ENCODE data around the gene PRR36.
A peak's percentile ranks its signal among the peaks of the same experiment; 100 is the strongest.
"Not testable (repeated sequence)": the region's sequence is repeated elsewhere in the genome, so short reads cannot be mapped to it uniquely, and the experiment has no call there.

PRR36 gene

DNA sequence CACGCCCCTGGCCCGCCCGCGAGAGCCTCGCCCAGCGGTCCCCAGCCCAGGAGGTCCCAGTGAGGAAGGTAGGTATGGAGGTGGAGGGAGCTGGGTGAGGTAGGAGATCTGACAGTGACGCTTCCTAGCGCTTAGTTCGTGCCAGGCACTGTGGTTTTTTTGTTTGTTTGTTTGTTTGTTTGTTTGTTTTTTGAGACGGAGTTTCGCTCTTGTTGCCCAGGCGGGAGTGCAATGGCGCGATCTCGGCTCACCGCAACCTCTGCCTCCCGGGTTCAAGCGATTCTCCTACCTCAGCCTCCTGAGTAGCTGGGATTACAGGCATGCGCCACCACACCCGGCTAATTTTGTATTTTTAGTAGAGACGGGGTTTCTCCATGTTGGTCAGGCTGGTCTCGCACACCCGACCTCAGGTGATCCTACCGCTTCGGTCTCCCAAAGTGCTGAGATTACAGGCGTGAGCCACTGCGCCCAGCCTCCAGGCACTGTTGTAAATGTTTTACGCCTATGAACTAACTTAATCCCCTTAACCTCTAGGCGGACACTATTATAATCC lies 43.9 kb upstream of the PRR36 start:
- not testable (repeated sequence) for H3K9me3 ChIP-seq (ENCODE audit: control insufficient read depth in 2 of 2, low read length in 2 of 2); H3K27ac ChIP-seq (ENCODE audit: low read length); H3K9ac ChIP-seq (ENCODE audit: low read length in 2 of 2); H3K36me3 ChIP-seq (ENCODE audit: control insufficient read depth in 2 of 2, insufficient read depth in 2 of 2, low read length in 2 of 2)
- H3K4me1 ChIP-seq (ENCODE audit: control insufficient read depth, insufficient read depth, low read length) = peaks cover 56% of the 10 kb centered on the region
- peak overlapping the region in 1 of 2 donors; percentile 55 for H3K4me3 ChIP-seq (ENCODE audit: low read length in 2 of 2)
- peaks cover 23 to 38% of the 10 kb centered on the region in 2 donors for H3K27me3 ChIP-seq (ENCODE audit: control insufficient read depth in 1 of 2, insufficient read depth in 2 of 2, low read length in 2 of 2)

DNA sequence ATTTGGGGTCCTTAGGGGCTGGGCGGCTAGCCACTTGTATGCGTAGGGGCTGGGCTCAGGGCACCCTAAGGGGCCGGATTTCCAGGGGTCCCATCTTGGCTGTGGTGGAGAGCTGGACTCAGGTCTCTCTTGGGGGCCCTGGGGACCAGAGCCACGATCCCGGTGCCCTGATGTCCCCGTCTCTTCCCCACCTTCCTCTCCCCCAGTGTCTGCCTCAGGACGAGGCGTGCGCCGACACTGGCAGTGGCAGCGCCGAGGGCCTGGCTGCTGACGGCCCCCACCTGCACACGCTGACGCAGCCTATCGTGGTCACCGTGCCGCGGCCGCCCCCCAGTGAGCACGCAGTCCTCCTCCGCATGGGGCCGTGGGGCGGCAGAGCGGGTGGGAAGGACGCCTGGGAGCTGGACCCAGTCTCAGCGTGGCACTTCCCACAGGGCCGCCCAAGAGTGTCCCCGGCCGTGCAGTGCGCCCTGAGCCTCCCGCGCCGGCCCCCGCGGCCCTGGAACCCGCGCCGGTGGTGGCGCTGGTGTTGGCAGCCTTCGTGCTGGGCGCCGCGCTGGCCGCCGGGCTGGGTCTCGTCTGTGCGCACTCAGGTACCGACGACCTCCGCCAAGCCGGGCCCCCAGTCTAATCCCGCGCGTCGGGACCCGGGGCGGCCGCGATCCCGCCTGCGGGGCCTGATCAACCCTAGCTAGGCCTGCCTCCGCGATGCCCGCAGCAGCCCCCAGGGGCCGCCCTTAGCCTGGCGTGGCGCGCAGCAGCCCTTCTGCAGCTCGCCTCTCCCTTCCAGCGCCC lies 43.3 kb upstream of the PRR36 start:
- Histone ChIP-seq H3K9ac (ENCODE audit: low read length in 2 of 2) (peak overlapping the region; percentile 15 to 29), H3K4me1 (ENCODE audit: control insufficient read depth, insufficient read depth, low read length) (peaks cover 50% of the 10 kb centered on the region), H3K36me3 (ENCODE audit: control insufficient read depth in 2 of 2, insufficient read depth in 2 of 2, low read length in 2 of 2) (peaks cover 0 to 10% of the 10 kb centered on the region in 2 donors), H3K4me3 (ENCODE audit: low read length in 2 of 2) (peak overlapping the region in 1 of 2 donors; percentile 55), H3K9me3 (ENCODE audit: control insufficient read depth in 2 of 2, low read length in 2 of 2) (no peaks in the 10 kb centered on the region), H3K27me3 (ENCODE audit: control insufficient read depth in 1 of 2, insufficient read depth in 2 of 2, low read length in 2 of 2) (peaks cover 23 to 38% of the 10 kb centered on the region in 2 donors), H3K27ac (ENCODE audit: low read length) (peak overlapping the region; percentile 31)

DNA sequence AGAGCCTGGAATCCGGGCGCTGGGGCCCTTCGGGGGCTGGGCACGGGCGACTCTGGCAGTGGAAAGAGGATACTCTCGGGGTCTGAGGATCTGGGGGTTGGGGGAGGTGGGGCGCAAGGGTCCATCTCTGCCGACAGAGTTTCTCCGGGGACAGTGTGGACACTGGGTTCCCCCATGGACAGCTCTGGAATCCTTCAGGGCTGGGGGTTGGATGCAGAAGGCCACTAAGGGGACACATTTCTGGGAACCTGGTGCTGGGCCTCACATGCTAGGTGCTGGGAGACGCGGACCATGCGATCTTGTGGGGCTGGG lies 42.7 kb upstream of the PRR36 start:
- Histone ChIP-seq H3K27ac (ENCODE audit: low read length) (peak overlapping the region; percentile 31), H3K9me3 (ENCODE audit: control insufficient read depth in 2 of 2, low read length in 2 of 2) (no peaks in the 10 kb centered on the region), H3K36me3 (ENCODE audit: control insufficient read depth in 2 of 2, insufficient read depth in 2 of 2, low read length in 2 of 2) (peaks cover 4 to 11% of the 10 kb centered on the region in 2 donors), H3K27me3 (ENCODE audit: control insufficient read depth in 1 of 2, insufficient read depth in 2 of 2, low read length in 2 of 2) (peaks cover 23 to 38% of the 10 kb centered on the region in 2 donors), H3K4me3 (ENCODE audit: low read length in 2 of 2) (peak overlapping the region in 1 of 2 donors; percentile 55), H3K9ac (ENCODE audit: low read length in 2 of 2) (peak overlapping the region; percentile 15 to 29), H3K4me1 (ENCODE audit: control insufficient read depth, insufficient read depth, low read length) (peaks cover 45% of the 10 kb centered on the region)

DNA sequence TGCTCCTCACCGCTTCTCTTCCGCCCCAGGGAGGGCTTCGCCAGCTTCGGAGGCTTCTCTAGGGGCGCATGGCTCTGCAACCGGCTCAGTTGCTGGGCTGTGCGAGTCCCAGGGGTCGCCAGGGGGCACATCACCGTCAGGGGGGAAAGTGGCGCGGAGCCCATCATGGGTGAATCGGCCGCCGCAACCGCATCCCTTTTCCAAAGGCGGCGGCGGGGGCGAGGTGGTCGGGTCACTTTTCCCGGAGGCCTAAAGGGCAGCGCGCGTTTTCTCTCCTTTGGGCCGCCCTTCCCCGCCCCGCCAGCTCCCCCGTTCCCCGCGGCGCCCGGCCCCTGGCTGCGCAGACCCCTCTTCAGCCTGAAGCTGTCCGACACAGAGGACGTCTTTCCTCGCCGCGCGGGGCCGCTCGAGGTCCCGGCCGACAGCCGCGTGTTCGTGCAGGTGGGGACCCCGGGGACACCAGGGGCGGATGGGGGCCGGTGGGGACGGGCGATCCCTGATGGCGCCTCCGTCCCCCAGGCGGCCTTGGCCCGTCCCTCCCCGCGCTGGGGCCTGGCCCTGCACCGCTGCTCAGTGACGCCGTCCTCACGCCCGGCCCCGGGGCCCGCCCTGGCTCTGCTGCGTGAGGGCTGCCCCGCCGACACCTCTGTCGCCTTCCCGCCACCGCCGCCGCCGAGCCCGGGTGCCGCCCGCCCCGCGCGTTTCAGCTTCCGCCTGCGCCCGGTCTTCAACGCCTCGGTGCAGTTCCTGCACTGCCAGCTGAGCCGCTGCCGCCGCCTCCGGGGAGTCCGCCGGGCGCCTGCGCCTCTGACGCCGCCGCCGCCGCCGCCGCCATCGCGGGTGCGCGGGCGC lies 42.1 kb upstream of the PRR36 start:
- peak overlapping the region; percentile 31 for H3K27ac ChIP-seq (ENCODE audit: low read length)
- peaks cover 39% of the 10 kb centered on the region for H3K4me1 ChIP-seq (ENCODE audit: control insufficient read depth, insufficient read depth, low read length)
- H3K4me3 ChIP-seq (ENCODE audit: low read length in 2 of 2) = peak overlapping the region in 1 of 2 donors; percentile 55
- H3K27me3 ChIP-seq (ENCODE audit: control insufficient read depth in 1 of 2, insufficient read depth in 2 of 2, low read length in 2 of 2) = peaks cover 23 to 38% of the 10 kb centered on the region in 2 donors
- H3K36me3 ChIP-seq (ENCODE audit: control insufficient read depth in 2 of 2, insufficient read depth in 2 of 2, low read length in 2 of 2) = peaks cover 10 to 15% of the 10 kb centered on the region in 2 donors
- H3K9ac ChIP-seq (ENCODE audit: low read length in 2 of 2) = no peak overlapping the region
- H3K9me3 ChIP-seq (ENCODE audit: control insufficient read depth in 2 of 2, low read length in 2 of 2) = no peaks in the 10 kb centered on the region

DNA sequence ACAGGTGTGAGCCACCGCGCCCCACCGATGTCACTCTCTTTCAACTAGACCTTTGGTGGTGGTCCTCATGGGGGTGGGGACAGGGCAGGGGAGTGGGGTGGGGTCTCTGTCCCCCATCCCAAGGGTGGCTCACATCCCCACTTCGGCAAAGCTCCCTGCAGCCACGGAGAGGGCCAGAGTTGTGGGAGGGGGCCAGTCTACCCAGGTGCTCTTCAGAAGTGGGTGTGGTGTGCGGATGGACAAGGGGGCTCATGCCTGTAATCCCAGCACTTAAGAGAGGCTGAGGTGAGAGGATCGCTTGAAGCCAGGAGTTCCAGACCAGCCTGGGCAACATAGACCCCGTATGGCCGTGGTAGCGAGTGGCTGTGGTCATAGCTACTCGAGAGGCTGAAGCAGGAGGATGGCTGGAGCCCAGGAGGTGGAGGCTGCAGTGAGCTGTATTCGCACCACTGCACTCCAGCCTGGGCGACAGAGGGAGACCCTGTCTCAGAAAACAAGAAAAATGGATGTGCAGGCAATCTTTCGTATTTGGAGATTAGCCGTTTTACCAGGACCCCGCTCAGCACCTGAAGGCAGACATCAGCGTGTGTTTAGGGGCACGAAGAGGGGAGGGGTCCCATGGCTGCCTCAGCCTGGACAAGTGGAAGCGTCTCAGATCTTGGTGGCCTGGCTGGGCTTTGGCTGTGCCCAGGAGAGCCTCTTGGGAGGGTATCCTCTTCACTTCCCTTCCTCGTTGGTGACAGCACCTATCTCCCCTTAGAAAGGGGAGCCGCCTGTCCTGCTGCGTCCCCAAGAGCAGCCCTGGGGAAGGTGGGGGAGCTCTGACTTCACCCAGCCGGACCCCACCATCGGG lies 41.3 kb upstream of the PRR36 start:
- Histone ChIP-seq H3K27me3 (ENCODE audit: control insufficient read depth in 1 of 2, insufficient read depth in 2 of 2, low read length in 2 of 2) (peaks cover 23 to 38% of the 10 kb centered on the region in 2 donors), H3K36me3 (ENCODE audit: control insufficient read depth in 2 of 2, insufficient read depth in 2 of 2, low read length in 2 of 2) (peaks cover 18 to 21% of the 10 kb centered on the region in 2 donors), H3K27ac (ENCODE audit: low read length) (no peak overlapping the region), H3K4me3 (ENCODE audit: low read length in 2 of 2) (peak overlapping the region in 1 of 2 donors; percentile 29), H3K4me1 (ENCODE audit: control insufficient read depth, insufficient read depth, low read length) (peaks cover 35% of the 10 kb centered on the region), H3K9me3 (ENCODE audit: control insufficient read depth in 2 of 2, low read length in 2 of 2) (no peaks in the 10 kb centered on the region), H3K9ac (ENCODE audit: low read length in 2 of 2) (no peak overlapping the region)

DNA sequence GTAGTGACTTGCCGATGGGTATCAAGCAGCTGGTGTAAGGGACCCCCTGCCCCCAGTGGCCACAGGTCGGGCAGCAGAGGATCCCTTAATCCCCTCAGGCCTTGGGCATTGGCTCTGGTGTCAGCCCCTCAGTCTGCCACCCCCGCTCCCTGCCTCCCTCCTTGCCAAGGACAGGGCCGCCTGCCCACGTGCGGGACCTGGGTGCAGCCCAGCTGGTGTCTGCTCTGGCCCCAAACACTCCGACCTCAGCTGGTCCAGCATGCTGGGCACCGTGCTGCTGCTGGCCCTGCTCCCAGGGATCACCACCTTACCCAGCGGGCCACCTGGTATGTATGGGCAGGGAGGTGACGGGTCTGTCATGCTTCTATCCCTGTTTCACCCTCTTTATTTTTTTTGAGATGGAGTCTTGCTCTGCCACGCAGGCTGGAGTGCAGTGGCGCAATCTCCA lies 40.4 kb upstream of the PRR36 start, which contains the start of gene TGFBR3L:
TSS of gene TGFBR3L (plus strand) at position 233 of the 448 bp plus-strand sequence.
- no peak within 1 kb of the TSS for H3K9ac ChIP-seq (ENCODE audit: low read length in 2 of 2)
- H3K4me3 ChIP-seq (ENCODE audit: low read length in 2 of 2) = peak within 1 kb of the TSS in 1 of 2 donors; percentile 29
- peaks cover 28% of the 10 kb centered on the region for H3K4me1 ChIP-seq (ENCODE audit: control insufficient read depth, insufficient read depth, low read length)
- H3K27me3 ChIP-seq (ENCODE audit: control insufficient read depth in 1 of 2, insufficient read depth in 2 of 2, low read length in 2 of 2) = peaks cover 20 to 38% of the 10 kb centered on the region in 2 donors
- no peaks in the 10 kb centered on the region for H3K9me3 ChIP-seq (ENCODE audit: control insufficient read depth in 2 of 2, low read length in 2 of 2)
- no peak within 1 kb of the TSS for H3K27ac ChIP-seq (ENCODE audit: low read length)
- peaks cover 23 to 26% of the 10 kb centered on the region in 2 donors for H3K36me3 ChIP-seq (ENCODE audit: control insufficient read depth in 2 of 2, insufficient read depth in 2 of 2, low read length in 2 of 2)

DNA sequence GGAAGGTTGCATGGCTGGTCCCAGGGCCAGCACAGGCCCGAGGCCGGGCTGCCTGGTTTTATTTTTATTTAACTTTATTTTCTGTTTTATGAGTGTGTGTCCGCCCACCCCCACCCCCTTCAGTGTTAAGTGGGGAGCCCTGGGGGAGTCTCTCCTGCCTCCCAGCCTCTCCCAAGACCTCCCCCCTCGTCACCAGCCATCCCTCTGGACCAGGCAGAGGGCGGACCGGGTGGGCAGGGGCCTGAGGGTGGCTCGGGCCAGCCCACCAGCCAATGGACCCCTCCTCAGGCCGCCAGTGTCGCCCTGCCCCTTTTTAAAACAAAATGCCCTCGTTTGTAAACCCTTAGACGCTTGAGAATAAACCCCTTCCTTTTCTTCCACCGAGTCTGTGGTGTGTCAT lies 39.9 kb upstream of the PRR36 start:
- Histone ChIP-seq H3K27ac (ENCODE audit: low read length) (no peak overlapping the region), H3K27me3 (ENCODE audit: control insufficient read depth in 1 of 2, insufficient read depth in 2 of 2, low read length in 2 of 2) (peaks cover 20 to 38% of the 10 kb centered on the region in 2 donors), H3K9me3 (ENCODE audit: control insufficient read depth in 2 of 2, low read length in 2 of 2) (no peaks in the 10 kb centered on the region), H3K4me3 (ENCODE audit: low read length in 2 of 2) (no peak overlapping the region), H3K9ac (ENCODE audit: low read length in 2 of 2) (no peak overlapping the region), H3K4me1 (ENCODE audit: control insufficient read depth, insufficient read depth, low read length) (peaks cover 27% of the 10 kb centered on the region), H3K36me3 (ENCODE audit: control insufficient read depth in 2 of 2, insufficient read depth in 2 of 2, low read length in 2 of 2) (peaks cover 23 to 26% of the 10 kb centered on the region in 2 donors)

DNA sequence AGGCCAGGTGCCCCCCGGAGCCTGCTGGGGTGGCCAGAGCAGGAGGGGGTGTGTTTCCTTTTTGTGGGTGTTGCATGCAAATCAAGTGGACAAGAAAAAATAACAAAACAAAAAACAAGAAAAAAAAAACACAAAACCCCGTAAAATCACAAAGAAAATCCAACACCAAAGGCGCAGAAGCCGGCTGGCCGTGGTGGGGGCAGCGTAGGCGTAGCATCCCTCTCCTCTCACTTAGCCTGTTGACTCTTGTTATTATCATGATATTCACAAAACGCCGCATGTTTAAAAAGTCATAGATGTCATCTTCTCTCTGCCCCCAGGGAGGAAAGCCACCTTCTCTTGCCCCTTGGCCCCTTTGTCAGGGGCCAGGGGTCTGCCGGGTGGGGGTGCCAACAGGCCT lies 39.5 kb upstream of the PRR36 start:
- no peak overlapping the region for H3K4me3 ChIP-seq (ENCODE audit: low read length in 2 of 2)
- no peak overlapping the region for H3K27ac ChIP-seq (ENCODE audit: low read length)
- H3K36me3 ChIP-seq (ENCODE audit: control insufficient read depth in 2 of 2, insufficient read depth in 2 of 2, low read length in 2 of 2) = peaks cover 23 to 26% of the 10 kb centered on the region in 2 donors
- H3K4me1 ChIP-seq (ENCODE audit: control insufficient read depth, insufficient read depth, low read length) = peaks cover 27% of the 10 kb centered on the region
- no peaks in the 10 kb centered on the region for H3K9me3 ChIP-seq (ENCODE audit: control insufficient read depth in 2 of 2, low read length in 2 of 2)
- H3K9ac ChIP-seq (ENCODE audit: low read length in 2 of 2) = no peak overlapping the region
- peaks cover 17 to 33% of the 10 kb centered on the region in 2 donors for H3K27me3 ChIP-seq (ENCODE audit: control insufficient read depth in 1 of 2, insufficient read depth in 2 of 2, low read length in 2 of 2)

DNA sequence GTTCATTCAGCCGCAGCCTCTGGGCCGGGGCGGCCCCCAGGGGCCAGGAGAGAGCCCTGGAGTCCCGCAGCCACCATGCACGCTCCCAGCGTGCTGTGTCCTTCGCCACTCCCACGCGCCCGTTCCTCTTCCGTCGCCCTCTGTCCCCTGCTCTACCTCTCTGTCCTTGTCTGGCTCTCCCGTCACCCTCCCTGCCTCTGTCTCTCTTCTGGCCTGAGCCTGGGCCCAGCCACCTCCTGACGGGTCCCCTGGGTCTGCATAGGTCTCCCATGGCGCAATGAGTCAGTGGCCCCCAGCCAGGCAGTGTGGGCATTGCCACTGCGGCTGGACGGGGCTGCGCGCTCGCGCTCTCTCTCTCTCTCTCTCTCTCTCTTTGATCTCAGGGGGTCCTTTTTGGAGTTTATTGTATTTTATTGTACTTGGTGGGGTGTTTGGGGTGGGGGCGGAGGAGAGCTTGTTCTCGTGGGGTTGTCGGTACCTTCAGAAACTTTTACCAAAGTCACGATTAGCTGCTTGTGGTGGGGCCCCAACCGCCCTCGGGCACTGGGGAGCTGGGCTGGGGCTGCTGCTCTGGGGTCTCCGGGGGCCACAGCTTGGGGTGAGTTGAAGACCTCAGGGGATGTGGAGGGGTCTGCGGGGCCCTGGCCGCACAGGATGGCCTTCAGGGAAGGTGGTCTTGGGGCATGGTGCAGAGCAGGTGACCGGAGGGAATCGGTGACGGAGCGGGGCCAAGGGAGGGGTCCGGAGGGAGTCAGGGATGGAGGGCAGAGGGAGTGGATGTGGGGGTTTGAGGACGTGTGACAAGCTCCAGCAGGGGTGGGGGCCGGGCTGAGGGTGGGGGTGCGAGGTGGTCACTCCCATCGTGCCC lies 38.7 kb upstream of the PRR36 start:
- Histone ChIP-seq H3K9ac (ENCODE audit: low read length in 2 of 2) (no peak overlapping the region), H3K9me3 (ENCODE audit: control insufficient read depth in 2 of 2, low read length in 2 of 2) (no peaks in the 10 kb centered on the region), H3K27ac (ENCODE audit: low read length) (no peak overlapping the region), H3K27me3 (ENCODE audit: control insufficient read depth in 1 of 2, insufficient read depth in 2 of 2, low read length in 2 of 2) (peaks cover 14 to 28% of the 10 kb centered on the region in 2 donors), H3K4me3 (ENCODE audit: low read length in 2 of 2) (no peak overlapping the region), H3K36me3 (ENCODE audit: control insufficient read depth in 2 of 2, insufficient read depth in 2 of 2, low read length in 2 of 2) (peaks cover 23 to 26% of the 10 kb centered on the region in 2 donors), H3K4me1 (ENCODE audit: control insufficient read depth, insufficient read depth, low read length) (peaks cover 31% of the 10 kb centered on the region)
